Astrocyte (in vitro differentiated cells and primary cell): Measurements from ENCODE around the gene ACIN1. TPM values are rescaled to one million over a fixed set of nuclear protein-coding genes. Genes with fewer than 3 reads are reported as not detected.
A peak's percentile ranks its signal among the peaks of the same experiment; 100 is the strongest.

Experiments
- DNase-seq: peaks from one replicate; pipeline ENCODE4 v3.0.0-alpha.2; 2010; ENCODE audit warnings: low read depth
- FAIRE-seq: peaks from 2 replicates; lab custom pipeline; 2011; peaks lifted over from hg19 to GRCh38; lab: Jason Lieb, UNC
- H2AFZ ChIP-seq: 2 replicates; pipeline ENCODE4 v1.6.0; 2012; ENCODE audit warnings: low read depth, low read length, inconsistent platforms
- H3K27ac ChIP-seq: 2 replicates; pipeline ENCODE4 v1.5.1; 2011; ENCODE audit warnings: low read depth, low read length, inconsistent platforms
- H3K27me3 ChIP-seq: 2 replicates; pipeline ENCODE4 v1.6.0; 2011; ENCODE audit warnings: low read length, inconsistent platforms; ENCODE audit not compliant: insufficient read depth
- H3K36me3 ChIP-seq: 2 replicates; pipeline ENCODE4 v1.5.1; 2011; ENCODE audit warnings: low read length, inconsistent platforms; ENCODE audit not compliant: insufficient read depth
- H3K4me1 ChIP-seq: 2 replicates; pipeline ENCODE4 v1.5.1; 2011; ENCODE audit warnings: low read length, inconsistent platforms; ENCODE audit not compliant: insufficient read depth
- H3K4me2 ChIP-seq: 2 replicates; pipeline ENCODE4 v1.6.0; 2012; ENCODE audit warnings: low read length, inconsistent platforms
- H3K4me3 ChIP-seq: 2 replicates; pipeline ENCODE4 v1.5.1; 2011; ENCODE audit warnings: low read depth, mild to moderate bottlenecking, low read length, inconsistent platforms; ENCODE audit not compliant: insufficient read depth
- H3K79me2 ChIP-seq: 2 replicates; pipeline ENCODE4 v1.6.0; 2012; ENCODE audit warnings: mild to moderate bottlenecking, low read length, inconsistent platforms; ENCODE audit not compliant: insufficient read depth
- H3K9ac ChIP-seq: 2 replicates; pipeline ENCODE4 v1.6.0; 2012; ENCODE audit warnings: mild to moderate bottlenecking, low read length, inconsistent platforms
- H3K9me3 ChIP-seq: 2 replicates; pipeline ENCODE4 v1.5.1; 2012; ENCODE audit warnings: low read depth, mild to moderate bottlenecking, low read length, inconsistent platforms; ENCODE audit not compliant: insufficient read depth
- H4K20me1 ChIP-seq: 2 replicates; pipeline ENCODE4 v1.6.0; 2012; ENCODE audit warnings: low read length, inconsistent platforms; ENCODE audit not compliant: insufficient read depth
- H3K27ac Mint-ChIP-seq: one replicate; pipeline ENCODE4 v1.8.0; 2021; ENCODE audit warnings: mild to moderate bottlenecking, mixed read lengths; ENCODE audit not compliant: unreplicated experiment
- H3K27me3 Mint-ChIP-seq: one replicate; pipeline ENCODE4 v1.8.0; 2021; ENCODE audit warnings: low read depth, mixed read lengths; ENCODE audit not compliant: unreplicated experiment
- H3K36me3 Mint-ChIP-seq: one replicate; pipeline ENCODE4 v1.8.0; 2021; ENCODE audit warnings: low read depth, mixed read lengths; ENCODE audit not compliant: unreplicated experiment
- H3K4me1 Mint-ChIP-seq: one replicate; pipeline ENCODE4 v1.8.0; 2021; ENCODE audit warnings: low read depth, mixed read lengths; ENCODE audit not compliant: unreplicated experiment
- H3K4me3 Mint-ChIP-seq: one replicate; pipeline ENCODE4 v1.8.0; 2021; ENCODE audit warnings: mild to moderate bottlenecking, moderate library complexity, mixed read lengths; ENCODE audit not compliant: unreplicated experiment
- H3K9me3 Mint-ChIP-seq: one replicate; pipeline ENCODE4 v1.8.0; 2021; ENCODE audit warnings: mild to moderate bottlenecking, mixed read lengths; ENCODE audit not compliant: unreplicated experiment
- CTCF ChIP-seq: IDR thresholded peaks from 2 replicates; pipeline ENCODE4 v1.5.1; 2011; ENCODE audit warnings: low read depth, mild to moderate bottlenecking, inconsistent platforms, low read length, moderate library complexity; ENCODE audit not compliant: insufficient read depth
- EZH2 ChIP-seq: IDR thresholded peaks from 2 replicates; pipeline ENCODE4 v1.6.1; 2012; ENCODE audit warnings: mild to moderate bottlenecking, low read length, inconsistent platforms; ENCODE audit not compliant: insufficient read depth
- total RNA-seq: library from RNA; stranded (reverse); gene quantifications from 2 replicates; pipeline ENCODE4 v1.2.1, GENCODE V29; 2021

Gene ACIN1
- total RNA-seq, 1 donor from 2014 or later = 208 TPM

- H3K4me1 Mint-ChIP-seq = peaks cover 23% of the 10 kb centered on the region
- peaks cover 24% of the 10 kb centered on the region for H3K4me1 ChIP-seq
- no peaks in the 10 kb centered on the region for H3K27me3 ChIP-seq
- no peak overlapping the region for H3K27ac ChIP-seq
- TF ChIP-seq CTCF (no peak), EZH2 (no peak)
- no peak overlapping the region for H3K4me3 ChIP-seq
- H2AFZ ChIP-seq = no peak overlapping the region
- H3K9ac ChIP-seq = no peak overlapping the region
- H3K27ac Mint-ChIP-seq = no peak overlapping the region
- H3K79me2 ChIP-seq = no peaks in the 10 kb centered on the region
- no peaks in the 10 kb centered on the region for H3K9me3 Mint-ChIP-seq
- peaks cover 2% of the 10 kb centered on the region for H3K36me3 Mint-ChIP-seq
- no peaks in the 10 kb centered on the region for H4K20me1 ChIP-seq
- FAIRE-seq = no peak
- DNase-seq = no peak
- peaks cover 9% of the 10 kb centered on the region for H3K27me3 Mint-ChIP-seq
- H3K36me3 ChIP-seq = no peaks in the 10 kb centered on the region
- H3K4me3 Mint-ChIP-seq = peak overlapping the region; percentile 21
- no peak overlapping the region for H3K4me2 ChIP-seq
- no peaks in the 10 kb centered on the region for H3K9me3 ChIP-seq
Measured at GRCh38 chr14:23119363-23120327, 24.7 kb upstream of the ACIN1 start.

DNA sequence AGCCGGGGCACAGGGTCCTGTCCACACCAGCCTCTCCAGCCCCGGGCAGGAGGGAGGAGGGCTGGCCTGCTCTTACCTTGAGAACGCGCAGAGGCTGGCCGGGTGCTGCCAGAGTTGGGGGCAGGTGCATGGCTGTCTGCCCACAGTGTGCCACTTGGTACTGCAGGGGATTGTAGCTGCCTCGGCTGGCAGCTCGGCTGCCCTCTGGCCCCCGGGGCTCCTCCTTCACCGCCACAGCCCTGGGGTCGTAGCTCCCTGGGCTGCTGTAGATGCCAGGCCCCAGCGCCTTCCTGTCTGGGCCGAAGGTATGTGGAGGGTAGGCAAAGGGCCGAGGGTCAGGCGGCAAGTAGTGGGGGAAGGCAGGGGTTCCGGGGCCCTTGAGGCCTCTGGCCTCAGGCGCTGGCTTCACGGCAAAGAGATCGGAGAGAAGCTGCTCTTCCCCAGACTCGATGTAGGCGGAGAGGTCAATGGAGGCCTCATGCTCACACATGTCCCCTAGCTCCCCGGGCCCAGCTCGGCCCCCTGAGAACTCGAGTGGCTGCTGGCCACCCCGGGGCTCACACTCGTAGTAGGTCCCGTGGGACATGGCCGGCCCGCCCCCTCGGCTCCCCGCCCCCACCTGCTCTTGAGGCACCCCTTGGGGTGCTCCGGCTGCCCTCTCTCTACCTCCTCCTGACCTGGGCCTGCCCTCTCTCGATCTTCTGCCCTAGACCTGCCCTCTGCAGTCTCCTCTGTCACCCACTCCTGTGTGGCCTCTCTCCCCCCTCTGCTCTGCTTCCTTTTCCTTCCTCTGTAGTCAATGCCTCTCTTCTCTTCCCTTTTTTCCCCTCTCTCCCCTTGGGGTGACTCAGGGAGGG is 23.8 kb upstream of the ACIN1 start, which contains the start of gene CEBPE:
TSS of gene CEBPE (minus strand) at position 750 of the 857 bp plus-strand sequence. CDS start at position 586, 164 bp downstream.
- no peak for DNase-seq
- Histone ChIP-seq H3K4me3 (no peak within 1 kb of the TSS), H3K27me3 (no peaks in the 10 kb centered on the region), H3K9ac (no peak within 1 kb of the TSS), H3K79me2 (no peaks in the 10 kb centered on the region), H3K4me2 (no peak within 1 kb of the TSS), H2AFZ (no peak within 1 kb of the TSS), H3K36me3 (no peaks in the 10 kb centered on the region), H3K9me3 (no peaks in the 10 kb centered on the region), H3K4me1 (peaks cover 34% of the 10 kb centered on the region), H4K20me1 (no peaks in the 10 kb centered on the region), H3K27ac (no peak within 1 kb of the TSS)
- Mint-ChIP-seq H3K9me3 (no peaks in the 10 kb centered on the region), H3K4me1 (peaks cover 28% of the 10 kb centered on the region), H3K27ac (no peak within 1 kb of the TSS), H3K27me3 (peaks cover 9% of the 10 kb centered on the region), H3K36me3 (peaks cover 2% of the 10 kb centered on the region), H3K4me3 (peak within 1 kb of the TSS; percentile 21)
- FAIRE-seq = no peak
- TF ChIP-seq CTCF = no peak
- TF ChIP-seq EZH2 = no peak
